Measurements from ENCODE around the gene SNCA.

GRCh38 chr4:89765966-89766365 lies 71.0 kb downstream of the SNCA start:
- no peak for TF ChIP-seq POLR2A (IDR thresholded peaks at IDR 0.05)
- no peak for TF ChIP-seq POLR2AphosphoS5 (IDR thresholded peaks at IDR 0.05)
- no peak for TF ChIP-seq CTCF (IDR thresholded peaks at IDR 0.05)
